GM19328 (cell line): ENCODE measurements around the gene RPS6KB2.

Source experiments
- ATAC-seq: cut with Tn5 transposase; IDR thresholded peaks from one replicate; pipeline ENCODE4 v1.9.1; 2021; ENCODE audit warnings: mild to moderate bottlenecking, moderate library complexity; ENCODE audit not compliant: unreplicated experiment

The RPS6KB2 gene

GRCh38 chr11:67428052-67429001 is at the start of gene RPS6KB2:
Gene RPS6KB2, plus strand, starts transcription at chr11:67428494. Its CDS starts 52 bp downstream, at chr11:67428546.
- peak; percentile 76 for ATAC-seq

GRCh38 chr11:67378544-67378943 is 49.8 kb upstream of the RPS6KB2 start:
- no peak for ATAC-seq

DNA sequence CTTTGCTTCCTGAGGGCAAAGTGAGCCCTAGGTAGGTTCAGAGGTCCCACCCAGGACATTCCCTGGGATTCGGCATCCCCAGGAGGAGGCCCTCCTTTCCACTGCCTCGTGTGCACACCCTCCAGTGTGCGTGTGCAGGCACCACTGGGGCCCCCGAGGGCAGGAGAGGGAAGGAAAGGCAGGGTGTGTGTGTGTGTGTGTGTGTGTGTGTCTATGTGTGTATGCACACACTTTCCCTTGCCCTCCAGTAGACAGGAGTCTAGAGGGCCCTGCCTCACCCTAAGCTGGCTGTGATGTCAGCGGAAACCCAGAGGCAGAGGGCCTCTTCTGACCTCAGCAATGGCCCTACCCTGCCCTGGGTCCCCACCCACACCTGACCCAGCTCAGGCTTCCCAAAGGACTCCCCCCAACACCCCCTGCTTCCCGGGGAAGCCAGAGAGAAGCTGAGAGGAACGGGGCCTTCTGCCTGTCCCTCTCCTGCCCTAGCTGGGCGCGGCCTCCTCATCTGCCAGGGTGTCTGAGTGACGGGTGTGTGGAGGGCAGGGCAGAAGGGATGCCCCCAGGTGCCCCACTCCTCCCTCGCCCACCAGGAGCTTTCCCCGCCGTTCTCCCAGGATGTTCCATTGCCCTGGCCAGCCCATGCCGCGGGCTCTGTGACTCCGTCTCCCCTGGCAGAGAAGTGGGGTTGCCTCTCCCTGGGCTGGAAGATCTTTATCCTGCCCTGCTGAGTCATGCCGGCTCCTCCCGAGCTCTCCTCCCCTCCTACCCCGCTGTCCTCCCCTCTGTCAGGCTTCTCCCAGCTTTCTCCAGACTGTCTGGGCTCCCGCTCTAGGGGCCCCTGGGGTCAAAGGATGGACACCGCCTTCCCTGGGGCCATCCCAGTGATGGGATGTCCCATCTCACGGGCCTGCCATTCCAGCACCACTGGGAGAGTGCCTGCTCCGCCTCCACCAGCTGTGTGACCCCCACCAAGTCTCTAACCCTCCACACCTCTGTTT is 48.9 kb upstream of the RPS6KB2 start:
- no peak for ATAC-seq

GRCh38 chr11:67381244-67381972 is 46.9 kb upstream of the RPS6KB2 start:
- ATAC-seq: no peak

DNA sequence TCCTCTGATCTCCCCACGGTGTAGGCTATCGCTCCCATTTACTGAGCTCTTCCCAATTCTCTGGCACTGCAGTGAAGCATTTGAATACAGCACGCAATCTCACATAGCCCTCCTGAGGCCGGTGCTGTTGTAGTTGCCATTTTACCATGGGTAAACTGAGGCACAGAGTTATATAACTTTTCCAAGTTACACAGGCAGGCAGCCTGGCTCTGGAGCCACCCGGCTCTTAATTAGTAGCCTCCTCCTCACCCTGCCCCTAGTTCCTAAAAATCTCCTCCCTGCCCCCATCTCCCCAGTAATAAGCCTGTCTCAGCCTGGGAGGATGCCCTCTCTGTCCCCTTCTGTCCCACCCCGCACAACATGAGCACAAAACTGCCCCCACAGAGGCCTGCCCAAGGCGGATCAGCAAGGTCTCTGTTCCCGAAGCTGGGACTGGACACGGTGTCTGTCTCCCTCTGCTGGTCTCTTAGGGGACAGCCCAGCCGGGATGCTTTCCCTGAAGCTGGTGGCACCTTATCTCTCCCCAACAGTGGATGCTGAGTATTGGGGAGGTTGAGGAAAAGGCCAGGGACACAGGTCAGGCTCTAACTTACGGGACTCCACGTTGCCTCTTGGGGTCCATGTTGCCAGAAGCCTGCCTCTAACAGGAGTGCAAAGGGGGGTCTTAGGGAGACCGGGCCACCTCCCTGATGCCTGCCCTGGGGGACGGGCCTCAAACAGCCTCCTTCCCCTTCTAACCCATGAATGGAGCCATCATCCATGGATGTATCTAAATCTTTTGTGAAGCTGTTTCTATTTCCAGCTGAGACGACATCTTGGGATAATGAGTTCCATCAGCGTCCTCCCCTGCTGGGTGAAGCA is 45.8 kb upstream of the RPS6KB2 start:
- ATAC-seq: no peak

GRCh38 chr11:67384851-67385366 is 43.4 kb upstream of the RPS6KB2 start:
- no peak for ATAC-seq

- no peak for ATAC-seq
Measured at GRCh38 chr11:67387069-67387468, 41.2 kb upstream of the RPS6KB2 start.

DNA sequence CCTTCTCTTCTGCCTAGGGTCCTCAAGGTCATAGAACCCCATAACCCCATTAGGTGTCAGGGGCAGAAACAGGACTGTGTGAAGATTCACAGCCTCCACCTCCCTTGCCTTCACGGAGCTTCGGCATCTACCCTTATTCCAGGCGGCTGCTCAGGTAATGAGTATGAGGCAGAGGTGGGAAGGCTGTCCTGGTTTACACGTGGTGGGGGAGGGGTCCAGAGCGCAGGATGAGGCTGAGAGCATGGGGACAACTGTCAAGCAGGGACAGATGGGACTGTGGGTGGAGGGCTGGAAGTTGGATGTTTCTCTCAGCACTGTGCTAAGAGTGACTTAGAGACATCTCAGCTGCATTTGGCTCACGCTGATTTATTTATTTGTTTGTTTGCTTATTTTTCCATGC is 40.8 kb upstream of the RPS6KB2 start:
- ATAC-seq: no peak

DNA sequence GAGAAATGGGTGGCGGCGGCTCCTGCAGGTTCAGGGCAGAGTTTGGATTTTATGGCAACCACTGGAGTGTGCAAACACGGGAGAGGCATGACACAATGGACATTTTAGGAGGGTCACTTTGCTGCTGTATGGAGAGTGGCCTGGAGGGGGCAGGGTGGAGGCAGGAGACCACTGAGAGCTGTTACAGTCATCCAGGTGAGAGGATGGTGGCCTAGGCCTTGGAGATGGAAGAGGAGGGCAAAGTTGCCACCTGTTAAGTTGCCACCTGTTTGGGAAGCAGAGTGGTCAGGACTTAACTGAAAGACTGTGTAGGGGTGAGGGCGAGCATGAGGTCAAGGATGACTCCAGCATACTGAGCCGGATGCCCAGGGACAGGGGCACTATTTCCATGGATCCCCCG is 38.8 kb upstream of the RPS6KB2 start:
- no peak for ATAC-seq

- ATAC-seq: no peak
Measured at GRCh38 chr11:67390947-67391303, 37.4 kb upstream of the RPS6KB2 start.

DNA sequence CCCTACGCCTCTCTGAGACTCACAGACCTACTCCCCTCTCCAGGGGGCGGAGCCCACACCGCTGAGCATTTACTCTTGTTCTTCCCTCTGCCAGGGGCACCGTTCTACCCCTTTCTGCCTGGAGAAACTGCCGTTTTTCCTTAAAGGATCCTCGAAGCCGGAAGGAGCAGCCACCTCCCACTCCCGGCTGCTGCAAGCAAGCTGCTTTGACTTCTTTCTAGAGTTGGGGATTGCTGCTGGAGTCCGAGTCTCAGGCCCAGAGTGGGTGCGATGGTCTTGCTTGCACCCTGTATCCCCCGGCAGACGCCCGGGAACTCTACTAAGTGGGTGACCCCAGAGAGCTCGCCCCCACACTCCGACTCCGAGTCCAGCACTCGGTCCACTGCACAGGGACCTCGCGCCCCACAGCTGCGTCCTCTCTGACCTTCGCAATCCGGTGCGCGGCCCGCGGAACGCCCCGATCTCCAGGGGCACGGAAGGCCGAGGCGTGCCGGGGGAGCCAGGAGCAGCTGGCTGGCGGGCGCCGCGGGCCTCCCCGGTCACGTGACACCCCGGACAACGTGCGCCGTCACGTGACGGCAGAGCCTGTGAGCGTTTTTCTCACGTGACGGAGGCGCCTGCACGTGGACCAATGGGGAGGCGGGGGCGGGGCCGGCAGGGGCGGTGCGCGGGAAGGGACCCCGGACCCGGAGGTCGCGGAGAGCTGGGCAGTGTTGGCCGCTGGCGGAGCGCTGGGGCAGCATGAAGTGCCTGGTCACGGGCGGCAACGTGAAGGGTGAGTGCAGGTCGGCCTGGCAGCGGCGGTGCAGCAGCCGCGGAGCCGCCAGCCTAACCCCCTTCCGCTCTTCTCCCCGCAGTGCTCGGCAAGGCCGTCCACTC is 36.8 kb upstream of the RPS6KB2 start, which contains the start of gene RAD9A:
RAD9A (plus strand) TSS at position 683 of the 879 bp plus-strand sequence; CDS start at position 742, 59 bp downstream.
- no peak for ATAC-seq

DNA sequence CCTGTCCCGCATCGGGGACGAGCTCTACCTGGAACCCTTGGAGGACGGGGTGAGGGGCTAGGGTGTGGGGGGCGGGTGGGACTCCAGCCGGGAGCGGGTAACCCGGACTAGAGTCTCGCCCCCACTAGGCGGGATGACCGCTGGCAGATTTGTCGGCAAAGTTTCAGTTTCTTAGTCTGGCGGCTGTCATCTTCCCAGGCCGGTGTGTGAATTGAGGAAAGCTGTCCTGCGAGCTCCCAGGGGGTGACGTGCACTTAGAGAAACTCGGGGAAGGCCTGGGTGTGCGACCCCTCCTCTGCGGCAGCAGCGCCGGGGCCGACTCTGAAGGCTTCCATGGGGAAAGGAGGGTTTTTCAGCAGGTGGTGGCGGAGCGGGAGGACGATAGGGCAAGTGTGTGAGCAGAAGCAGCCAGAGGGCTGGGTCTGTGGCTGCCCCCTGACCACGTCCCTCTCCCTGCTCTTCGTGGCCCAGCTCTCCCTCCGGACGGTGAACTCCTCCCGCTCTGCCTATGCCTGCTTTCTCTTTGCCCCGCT is 36.0 kb upstream of the RPS6KB2 start:
- ATAC-seq: no peak

- no peak for ATAC-seq
Measured at GRCh38 chr11:67393437-67393836, 34.9 kb upstream of the RPS6KB2 start.

DNA sequence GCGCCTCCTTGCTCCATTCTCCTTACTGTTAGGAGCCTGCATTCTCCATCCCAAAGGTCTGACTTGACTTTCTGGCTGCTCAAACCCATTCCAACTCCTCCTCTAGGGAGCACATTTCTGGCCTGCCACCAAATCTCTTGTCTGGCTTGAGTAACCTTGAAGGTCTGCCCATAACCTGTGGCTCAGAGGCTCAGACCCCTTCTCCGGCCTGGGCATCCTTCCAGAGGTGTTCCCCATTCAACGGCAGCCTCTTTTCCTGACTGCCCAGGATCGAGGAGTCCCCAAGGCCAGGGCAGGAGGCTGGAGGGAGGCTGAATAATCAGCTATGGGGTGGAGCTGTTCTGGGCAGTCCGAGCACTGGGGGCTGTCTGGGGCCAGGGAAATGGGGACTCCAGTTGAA is 34.3 kb upstream of the RPS6KB2 start:
- no peak for ATAC-seq

DNA sequence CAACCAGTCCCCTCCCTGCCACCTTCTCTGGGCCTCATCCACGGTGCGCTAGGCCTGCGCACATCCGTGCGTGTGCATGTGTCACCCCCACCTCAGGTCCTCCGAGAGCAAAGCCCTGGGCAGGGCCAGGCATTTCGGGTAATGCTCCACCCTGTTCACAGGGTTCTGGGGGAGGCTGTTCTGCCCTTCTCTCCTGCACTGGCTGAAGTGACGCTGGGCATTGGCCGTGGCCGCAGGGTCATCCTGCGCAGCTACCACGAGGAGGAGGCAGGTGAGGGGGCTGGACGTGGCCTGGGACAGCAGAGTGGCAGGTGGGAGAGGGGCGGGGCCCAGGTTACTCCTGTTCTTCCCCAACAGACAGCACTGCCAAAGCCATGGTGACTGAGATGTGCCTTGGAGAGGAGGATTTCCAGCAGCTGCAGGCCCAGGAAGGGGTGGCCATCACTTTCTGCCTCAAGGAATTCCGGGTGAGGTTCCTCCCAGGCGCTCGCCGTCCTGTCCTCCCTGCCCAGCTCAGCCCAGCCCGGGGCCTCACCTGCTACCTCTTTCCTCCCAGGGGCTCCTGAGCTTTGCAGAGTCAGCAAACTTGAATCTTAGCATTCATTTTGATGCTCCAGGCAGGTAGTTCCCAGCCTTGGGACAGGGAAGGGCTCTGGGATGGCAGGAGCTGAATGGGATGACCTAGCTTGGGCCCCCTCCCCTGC is 32.6 kb upstream of the RPS6KB2 start:
- ATAC-seq: no peak

- ATAC-seq: no peak
Measured at GRCh38 chr11:67396259-67396581, 32.1 kb upstream of the RPS6KB2 start.

DNA sequence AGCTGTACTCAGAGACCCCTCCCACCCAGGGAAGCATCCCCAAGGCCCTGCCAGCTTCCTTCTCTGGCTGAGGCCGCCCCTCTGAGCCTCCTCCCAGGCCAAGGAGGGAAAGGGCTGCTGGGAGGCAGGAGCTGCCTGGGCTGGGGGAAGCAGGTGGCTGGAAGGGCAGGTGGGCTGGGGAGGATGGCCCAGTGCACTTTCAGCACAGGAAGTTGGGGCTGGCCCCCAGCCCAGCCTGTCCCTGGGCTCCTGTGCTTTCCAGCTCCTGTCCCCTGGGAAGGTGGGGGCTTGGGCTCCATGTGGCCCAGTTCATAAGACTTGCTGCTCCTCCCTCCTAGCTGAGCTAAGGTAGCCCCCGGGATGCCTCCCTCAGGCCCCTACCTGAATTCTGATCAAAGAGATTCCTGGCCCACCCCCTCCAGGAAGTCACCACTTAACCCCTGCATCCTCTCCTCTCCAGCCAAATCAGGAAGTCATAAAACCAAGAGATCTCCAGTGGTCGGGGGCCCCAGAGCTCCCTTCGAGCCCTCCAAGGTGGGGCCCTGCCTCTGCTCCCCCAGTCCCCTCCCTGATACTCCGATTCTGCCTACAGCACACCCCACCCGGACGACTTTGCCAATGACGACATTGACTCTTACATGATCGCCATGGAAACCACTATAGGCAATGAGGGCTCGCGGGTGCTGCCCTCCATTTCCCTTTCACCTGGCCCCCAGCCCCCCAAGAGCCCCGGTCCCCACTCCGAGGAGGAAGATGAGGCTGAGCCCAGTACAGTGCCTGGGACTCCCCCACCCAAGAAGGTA is 31.5 kb upstream of the RPS6KB2 start:
- ATAC-seq: no peak
